K562 (cell line): Measurements from ENCODE around the gene SGMS1.

ENCODE experiments used
- CBX8 ChIP-seq: fragments of 200-600 bp; sonication (generic); IDR thresholded peaks from 2 replicates; pipeline ENCODE4 v1.6.1; 2012; ENCODE audit warnings: borderline replicate concordance, mixed run types, low read depth, mild to moderate bottlenecking, moderate library complexity, mixed read lengths, low read length, control low read depth, inconsistent platforms; ENCODE audit not compliant: poor library complexity, severe bottlenecking; ENCODE audit errors: extremely low read depth
- CHD2 ChIP-seq: IDR thresholded peaks from 2 replicates; pipeline ENCODE4 v1.6.1; 2011; ENCODE audit warnings: low read depth, low read length
- GATAD2A ChIP-seq: fragments of 450-650 bp; IDR thresholded peaks from 2 replicates; pipeline ENCODE4 v1.6.1; 2017
- L3MBTL2 ChIP-seq: fragments of 450-650 bp; IDR thresholded peaks from 2 replicates; pipeline ENCODE4 v1.6.1; 2016; ENCODE audit warnings: mild to moderate bottlenecking, moderate library complexity
- MXI1 ChIP-seq: IDR thresholded peaks from 2 replicates; pipeline ENCODE4 v1.6.1; 2011; ENCODE audit warnings: low read depth, mild to moderate bottlenecking, improper control_type of control experiment, low read length
- NBN ChIP-seq: fragments of 450-650 bp; IDR thresholded peaks from 2 replicates; pipeline ENCODE4 v1.6.1; 2016; ENCODE audit warnings: low read depth, mild to moderate bottlenecking
- PCBP2 ChIP-seq: fragments of 200-400 bp; formaldehyde crosslinking; IDR thresholded peaks from 2 replicates; pipeline ENCODE4 v1.6.1; 2018; ENCODE audit warnings: low read length, low read depth, mild to moderate bottlenecking, moderate library complexity; ENCODE audit not compliant: poor library complexity, severe bottlenecking
- RBBP5 ChIP-seq: fragments of 200-600 bp; sonication (generic); IDR thresholded peaks from 2 replicates; pipeline ENCODE4 v1.6.1; 2012; ENCODE audit warnings: borderline replicate concordance, mild to moderate bottlenecking, low read length, control low read depth, inconsistent platforms; ENCODE audit not compliant: insufficient read depth, poor library complexity, severe bottlenecking
- SMARCB1 ChIP-seq: IDR thresholded peaks from 2 replicates; pipeline ENCODE4 v1.6.1; 2011; ENCODE audit warnings: improper control_type of control experiment, low read depth; ENCODE audit not compliant: insufficient read length
- TEAD1 ChIP-seq, 2 experiments: fragments of 450-650 bp in 1 of 2; sonication (generic) in 1 of 2; formaldehyde crosslinking; IDR thresholded peaks; 2 replicates each; pipeline versions ENCODE4 v1.4.0 to v1.8.0; 2020 to 2022; ENCODE audit warnings: mild to moderate bottlenecking in 2 of 2, missing genetic modification reagents in 1 of 2
- ZEB2 ChIP-seq: fragments of 450-650 bp; IDR thresholded peaks from 2 replicates; pipeline ENCODE4 v1.6.1; 2016
- ZFP1 ChIP-seq: fragments of 450-650 bp; formaldehyde crosslinking; IDR thresholded peaks from 2 replicates; pipeline ENCODE4 v1.4.0; 2020; ENCODE audit warnings: mild to moderate bottlenecking, mixed read lengths
- TF ChIP-seq, protein P1 (sequence below), 3 experiments: IDR thresholded peaks in 2 of 3; conservative IDR thresholded peaks in 1 of 3; 2 replicates each; pipeline ENCODE4 v1.5.1; 2011 to 2012; ENCODE audit warnings: low read length in 3 of 3, mild to moderate bottlenecking in 3 of 3, control low read depth in 2 of 3, improper control_type of control experiment in 1 of 3, inconsistent platforms in 1 of 3, low read depth in 1 of 3, mixed read lengths in 1 of 3, moderate library complexity in 1 of 3; ENCODE audit not compliant: insufficient read depth in 2 of 3
- TF ChIP-seq, protein P2 (sequence below), 3 experiments: fragments of 200-800 bp in 1 of 3; sonication (Bioruptor generic) in 1 of 3; sonication (generic) in 1 of 3; formaldehyde crosslinking in 1 of 3; IDR thresholded peaks; 2 replicates each; pipeline versions ENCODE4 v1.6.1 to v1.8.0; 2016 to 2022; ENCODE audit warnings: mild to moderate bottlenecking in 2 of 3, missing compliant biosample characterization in 2 of 3, missing genetic modification characterization in 2 of 3, missing genetic modification reagents in 1 of 3

DNA sequence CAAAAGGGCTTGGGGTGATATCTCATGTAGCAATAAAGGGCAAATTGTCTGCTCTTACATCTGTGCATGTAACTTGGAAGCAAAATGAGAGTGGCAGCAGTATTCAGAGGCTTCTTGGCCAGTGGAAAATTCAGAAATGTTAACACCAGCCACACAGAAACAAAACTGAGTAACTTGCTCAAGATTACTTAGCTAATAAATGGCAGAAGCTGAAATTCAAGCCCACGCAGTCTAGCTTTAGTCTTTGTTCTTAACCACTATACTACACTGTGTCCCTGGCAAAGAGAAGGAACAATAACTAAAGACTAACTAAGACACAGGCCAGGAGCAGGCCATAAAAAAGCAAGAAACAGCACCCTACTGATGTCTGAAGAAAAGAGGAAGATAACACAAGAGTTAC is 186.5 kb downstream of the SGMS1 start:
- no peak for TF ChIP-seq SMARCB1
- no peak for TF ChIP-seq CBX8
- no peak for TF ChIP-seq ZEB2
- no peak for TF ChIP-seq TEAD1 (CRISPR knock-in tag; IDR thresholded peaks at IDR 0.05)
- TF ChIP-seq PCBP2, result no peak
- TF ChIP-seq, protein P1, sequence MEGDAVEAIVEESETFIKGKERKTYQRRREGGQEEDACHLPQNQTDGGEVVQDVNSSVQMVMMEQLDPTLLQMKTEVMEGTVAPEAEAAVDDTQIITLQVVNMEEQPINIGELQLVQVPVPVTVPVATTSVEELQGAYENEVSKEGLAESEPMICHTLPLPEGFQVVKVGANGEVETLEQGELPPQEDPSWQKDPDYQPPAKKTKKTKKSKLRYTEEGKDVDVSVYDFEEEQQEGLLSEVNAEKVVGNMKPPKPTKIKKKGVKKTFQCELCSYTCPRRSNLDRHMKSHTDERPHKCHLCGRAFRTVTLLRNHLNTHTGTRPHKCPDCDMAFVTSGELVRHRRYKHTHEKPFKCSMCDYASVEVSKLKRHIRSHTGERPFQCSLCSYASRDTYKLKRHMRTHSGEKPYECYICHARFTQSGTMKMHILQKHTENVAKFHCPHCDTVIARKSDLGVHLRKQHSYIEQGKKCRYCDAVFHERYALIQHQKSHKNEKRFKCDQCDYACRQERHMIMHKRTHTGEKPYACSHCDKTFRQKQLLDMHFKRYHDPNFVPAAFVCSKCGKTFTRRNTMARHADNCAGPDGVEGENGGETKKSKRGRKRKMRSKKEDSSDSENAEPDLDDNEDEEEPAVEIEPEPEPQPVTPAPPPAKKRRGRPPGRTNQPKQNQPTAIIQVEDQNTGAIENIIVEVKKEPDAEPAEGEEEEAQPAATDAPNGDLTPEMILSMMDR (IDR thresholded peaks at IDR 0.05 in 2 of 3, conservative IDR thresholded peaks at IDR 0.05 in 1 of 3; ENCODE audit: insufficient read depth in 2 of 3, low read depth in 1 of 3, low read length in 3 of 3), result no peak
- TF ChIP-seq NBN, result no peak
- TF ChIP-seq GATAD2A, result no peak
- no peak for TF ChIP-seq L3MBTL2
- TF ChIP-seq, protein P2, sequence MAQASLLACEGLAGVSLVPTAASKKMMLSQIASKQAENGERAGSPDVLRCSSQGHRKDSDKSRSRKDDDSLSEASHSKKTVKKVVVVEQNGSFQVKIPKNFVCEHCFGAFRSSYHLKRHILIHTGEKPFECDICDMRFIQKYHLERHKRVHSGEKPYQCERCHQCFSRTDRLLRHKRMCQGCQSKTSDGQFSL (CRISPR knock-in tag; IDR thresholded peaks at IDR 0.05), result no peak
- TF ChIP-seq, protein P2 (tag; IDR thresholded peaks at IDR 0.05), result no peak
- TF ChIP-seq MXI1, result no peak
- no peak for TF ChIP-seq CHD2
- TF ChIP-seq ZFP1 (CRISPR knock-in tag), result no peak
- no peak for TF ChIP-seq RBBP5
